ENCODE data around the gene NPTX1.

DNA sequence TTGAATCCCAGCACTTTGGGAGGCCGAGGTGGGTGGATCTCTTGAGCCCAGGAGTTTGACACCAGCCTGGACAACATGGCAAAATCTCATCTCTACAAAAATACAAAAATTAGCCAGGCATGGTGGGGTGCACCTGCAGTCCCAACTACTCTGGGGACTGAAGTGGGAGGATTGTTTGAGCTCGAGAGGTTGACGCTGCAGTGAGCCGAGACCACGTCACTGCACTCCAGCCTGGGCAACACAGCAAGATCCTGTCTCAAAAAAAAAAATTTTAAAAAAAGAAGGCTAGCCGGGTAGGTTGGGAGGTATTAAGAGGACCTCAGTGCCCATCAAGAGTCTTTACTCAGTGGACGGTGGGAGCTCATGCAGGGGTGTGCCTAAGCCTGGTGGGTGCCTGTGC lies 3.8 kb upstream of the NPTX1 start:
- TF ChIP-seq, protein P1, sequence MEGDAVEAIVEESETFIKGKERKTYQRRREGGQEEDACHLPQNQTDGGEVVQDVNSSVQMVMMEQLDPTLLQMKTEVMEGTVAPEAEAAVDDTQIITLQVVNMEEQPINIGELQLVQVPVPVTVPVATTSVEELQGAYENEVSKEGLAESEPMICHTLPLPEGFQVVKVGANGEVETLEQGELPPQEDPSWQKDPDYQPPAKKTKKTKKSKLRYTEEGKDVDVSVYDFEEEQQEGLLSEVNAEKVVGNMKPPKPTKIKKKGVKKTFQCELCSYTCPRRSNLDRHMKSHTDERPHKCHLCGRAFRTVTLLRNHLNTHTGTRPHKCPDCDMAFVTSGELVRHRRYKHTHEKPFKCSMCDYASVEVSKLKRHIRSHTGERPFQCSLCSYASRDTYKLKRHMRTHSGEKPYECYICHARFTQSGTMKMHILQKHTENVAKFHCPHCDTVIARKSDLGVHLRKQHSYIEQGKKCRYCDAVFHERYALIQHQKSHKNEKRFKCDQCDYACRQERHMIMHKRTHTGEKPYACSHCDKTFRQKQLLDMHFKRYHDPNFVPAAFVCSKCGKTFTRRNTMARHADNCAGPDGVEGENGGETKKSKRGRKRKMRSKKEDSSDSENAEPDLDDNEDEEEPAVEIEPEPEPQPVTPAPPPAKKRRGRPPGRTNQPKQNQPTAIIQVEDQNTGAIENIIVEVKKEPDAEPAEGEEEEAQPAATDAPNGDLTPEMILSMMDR (IDR thresholded peaks at IDR 0.05; ENCODE audit: low read depth, low read length, poor library complexity, severe bottlenecking) = no peak
- TF ChIP-seq EZH2phosphoT487 (IDR thresholded peaks at IDR 0.05; ENCODE audit: borderline replicate concordance, low read length) = no peak

All from DOHH2 (cell line).